Posterior vena cava (tissue), 2 donors: Measurements from ENCODE around the gene DLG2. TPM values are rescaled to one million over a fixed set of nuclear protein-coding genes. Genes with fewer than 3 reads are reported as not detected.

ENCODE experiments used
- DNase-seq: peaks from one replicate; pipeline ENCODE4 v3.0.0-alpha.2; 2020; ENCODE audit warnings: low spot score
- intact Hi-C, 2 donors: fragments of 100-400 bp; cut with DNase I; formaldehyde crosslinking; loops; one replicate each; pipeline versions ENCODE4 v1.14.1 to v1.14.2; 2022 to 2023
- total RNA-seq, 2 donors: library from RNA; stranded (reverse); fragmentation: NEBNext Ultra II Directional; extraction: Animal tissue kit (Norgen Biotek cat#: 25700); gene quantifications; one replicate each; pipeline ENCODE4 v1.2.1, GENCODE V29; 2021
- donor health status: DM: yes; HTN: yes; CAD: no.
- donor health status: DM: yes; HTN: yes; CAD: no.

Gene DLG2
- total RNA-seq, 2 donors from 2014 or later = 17.2 to 20.5 TPM

GRCh38 chr11:83540112-83540675, 2086.9 kb downstream of the DLG2 start:
- intact Hi-C loops = no loop called here

GRCh38 chr11:83538286-83538685, 2088.9 kb downstream of the DLG2 start:
- no peak for DNase-seq
- intact Hi-C loops = no loop called here

More at GRCh38 chr11:83540112-83540675, 2086.9 kb downstream of the DLG2 start:
- DNase-seq = no peak

GRCh38 chr11:83537131-83537610, 2090.0 kb downstream of the DLG2 start:
- DNase-seq = no peak
- intact Hi-C loops = no loop called here

- intact Hi-C loops = no loop called here
- DNase-seq = no peak
Measured at GRCh38 chr11:83533166-83533565, 2094.0 kb downstream of the DLG2 start.

GRCh38 chr11:83528877-83529276, 2098.3 kb downstream of the DLG2 start:
- no peak for DNase-seq
- intact Hi-C loops = no loop called here

GRCh38 chr11:83528225-83528624, 2098.9 kb downstream of the DLG2 start:
- intact Hi-C loops = no loop called here
- no peak for DNase-seq

DNA sequence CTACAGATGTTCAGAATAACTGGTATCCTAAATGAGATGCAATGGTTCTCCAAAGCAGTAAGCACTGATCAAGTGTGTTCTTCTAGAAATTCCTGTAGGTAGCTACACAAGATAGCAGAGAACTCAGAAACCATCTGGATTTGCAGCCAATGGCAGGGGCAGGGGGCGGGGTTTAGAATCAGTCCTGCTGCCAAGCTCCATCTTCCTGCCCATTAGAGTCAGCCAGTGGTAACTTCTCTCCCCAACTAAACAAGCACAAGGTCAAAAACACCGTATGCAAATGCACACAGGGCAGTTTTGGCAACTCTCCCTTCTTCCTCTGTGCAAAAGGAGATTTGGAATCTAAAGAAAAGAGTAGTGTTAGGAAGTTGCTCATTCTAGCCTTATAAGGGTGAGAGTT, 2103.5 kb downstream of the DLG2 start:
- DNase-seq = no peak
- intact Hi-C loops = no loop called here

- intact Hi-C loops = no loop called here
- no peak for DNase-seq
Measured at GRCh38 chr11:83522911-83523310, 2104.2 kb downstream of the DLG2 start.

DNA sequence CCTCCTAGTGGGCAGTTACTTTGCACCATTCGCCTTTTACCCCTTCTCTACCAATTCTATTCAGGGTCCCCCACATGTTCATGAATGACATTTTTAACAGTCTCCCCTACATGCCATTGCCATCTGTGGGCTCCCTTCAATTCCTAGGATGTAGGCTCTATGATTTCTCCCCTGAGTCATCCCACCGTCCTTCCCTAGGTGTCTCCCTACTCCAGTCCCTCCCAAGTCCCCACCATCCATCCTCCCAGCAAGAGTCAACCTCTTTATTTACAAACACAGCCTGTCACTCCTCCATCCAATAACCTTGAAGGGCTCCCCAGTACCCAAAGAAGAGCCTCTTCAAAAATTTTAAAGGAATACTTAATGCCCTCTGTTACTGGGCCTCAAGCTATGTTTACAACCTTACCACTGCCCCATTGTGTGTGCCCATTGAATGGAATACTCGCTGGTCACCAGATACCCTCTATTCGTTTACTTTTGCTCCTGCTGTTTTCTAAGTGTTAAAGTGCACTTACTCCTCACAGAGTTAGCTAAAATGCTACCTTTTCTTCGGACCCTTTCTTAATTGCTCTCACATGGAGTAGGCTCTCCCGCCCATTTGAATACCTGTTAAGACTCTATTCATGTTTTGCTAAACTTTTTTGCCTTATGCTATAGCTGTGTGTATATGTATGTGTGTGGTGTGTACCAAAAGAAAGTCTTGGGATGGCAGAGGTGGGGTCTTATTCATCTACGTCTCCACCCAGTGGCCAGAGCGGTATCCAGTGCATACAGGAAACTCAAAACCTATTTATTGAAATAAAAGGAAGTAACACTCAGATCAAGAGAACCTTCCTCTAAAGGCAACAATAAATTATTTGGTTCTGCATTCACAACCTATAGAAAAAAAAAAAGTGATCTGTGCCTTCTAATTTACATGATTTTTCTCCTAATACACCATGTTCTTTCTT, 2105.2 kb downstream of the DLG2 start:
- intact Hi-C loops = no loop called here
- DNase-seq = no peak

- no peak for DNase-seq
- intact Hi-C loops = no loop called here
Measured at GRCh38 chr11:83520849-83521248, 2106.3 kb downstream of the DLG2 start.

DNA sequence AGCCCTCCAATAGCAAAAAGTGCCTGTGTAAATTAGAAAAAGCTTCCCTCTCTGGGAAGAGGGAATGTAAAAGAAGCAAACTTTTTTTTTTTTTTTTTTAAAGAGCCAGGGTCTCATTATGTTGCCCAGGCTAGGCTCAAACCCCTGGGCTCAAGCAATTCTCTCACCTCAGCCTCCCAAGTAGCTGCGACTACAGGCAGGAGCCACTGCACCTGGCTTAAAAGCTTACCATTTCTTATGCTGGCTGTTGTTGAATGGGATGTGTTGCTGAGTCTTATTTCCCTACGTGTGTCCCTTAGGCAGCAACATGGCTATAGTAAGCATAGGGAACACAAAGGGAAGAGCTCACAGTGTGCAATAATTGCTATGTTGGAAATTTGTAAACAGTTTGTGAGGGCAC, 2115.5 kb downstream of the DLG2 start:
- intact Hi-C loops = no loop called here
- DNase-seq = no peak

DNA sequence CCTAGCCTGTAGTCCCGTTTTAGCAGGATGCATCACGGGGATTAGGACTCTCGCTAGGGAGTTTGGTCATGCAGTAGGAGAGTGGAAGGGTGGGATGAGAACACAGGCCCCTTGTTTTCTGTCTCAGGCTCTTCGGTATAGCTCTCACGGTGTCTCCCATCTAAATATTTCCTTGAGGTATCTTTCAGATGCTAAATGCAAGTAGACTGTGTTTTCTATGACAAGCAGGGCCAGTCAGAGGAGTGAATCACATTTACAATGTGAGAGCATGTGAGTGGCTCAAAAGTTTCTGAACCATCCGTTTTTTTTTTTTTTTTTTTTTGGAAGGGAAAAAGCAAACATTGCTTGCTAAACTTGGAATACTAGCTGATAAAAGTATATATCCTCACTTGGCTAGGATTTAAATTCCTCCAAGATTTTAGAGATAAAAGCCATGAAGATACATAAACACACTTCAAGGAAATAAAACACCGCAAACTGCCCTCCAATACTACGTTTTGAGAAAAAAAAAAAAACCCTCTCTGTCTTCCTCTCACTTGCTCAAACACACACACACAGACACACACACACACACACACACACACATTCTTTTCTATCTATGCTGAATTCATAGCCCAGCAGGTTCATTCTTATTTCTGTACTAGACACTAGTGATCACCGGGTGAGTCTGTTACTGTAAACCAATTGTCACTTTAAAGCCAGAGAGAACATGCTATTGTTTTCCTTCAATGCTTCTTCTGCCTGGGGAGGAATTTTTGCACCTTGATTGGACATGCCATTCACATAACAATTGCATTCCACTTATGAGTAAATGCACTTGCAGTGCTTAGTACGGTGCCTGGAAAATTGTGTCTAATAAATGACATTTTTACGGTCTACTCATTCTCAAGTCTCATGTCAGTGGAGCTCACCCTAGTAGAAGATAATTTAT, 2116.3 kb downstream of the DLG2 start:
- DNase-seq = no peak

DNA sequence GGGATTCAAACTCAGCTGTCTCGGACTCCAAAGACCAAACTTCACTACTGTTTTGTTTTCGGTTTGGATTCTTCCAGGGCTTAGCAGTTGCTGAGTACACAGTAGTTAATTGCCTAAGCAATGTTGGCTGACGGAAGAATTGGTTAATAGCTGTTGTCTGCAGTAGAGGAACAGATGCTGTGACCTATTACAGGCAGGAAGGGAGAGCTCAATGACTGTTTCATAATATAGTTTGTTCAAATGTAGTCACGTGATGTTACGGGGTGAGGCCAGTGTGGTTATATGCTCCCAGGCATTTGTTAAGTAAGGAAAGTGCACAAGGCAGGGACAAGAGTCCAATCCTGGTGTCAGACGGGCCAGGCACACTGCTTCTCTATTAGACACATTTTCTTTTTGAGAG, 2118.3 kb downstream of the DLG2 start:
- intact Hi-C loops = no loop called here
- no peak for DNase-seq

More for the DNA sequence above, 2116.3 kb downstream of the DLG2 start:
- intact Hi-C loops = no loop called here

GRCh38 chr11:83502041-83502440, 2125.1 kb downstream of the DLG2 start:
- intact Hi-C loops = no loop called here
- no peak for DNase-seq

GRCh38 chr11:83493917-83494316, 2133.2 kb downstream of the DLG2 start:
- intact Hi-C loops = no loop called here
- no peak for DNase-seq

DNA sequence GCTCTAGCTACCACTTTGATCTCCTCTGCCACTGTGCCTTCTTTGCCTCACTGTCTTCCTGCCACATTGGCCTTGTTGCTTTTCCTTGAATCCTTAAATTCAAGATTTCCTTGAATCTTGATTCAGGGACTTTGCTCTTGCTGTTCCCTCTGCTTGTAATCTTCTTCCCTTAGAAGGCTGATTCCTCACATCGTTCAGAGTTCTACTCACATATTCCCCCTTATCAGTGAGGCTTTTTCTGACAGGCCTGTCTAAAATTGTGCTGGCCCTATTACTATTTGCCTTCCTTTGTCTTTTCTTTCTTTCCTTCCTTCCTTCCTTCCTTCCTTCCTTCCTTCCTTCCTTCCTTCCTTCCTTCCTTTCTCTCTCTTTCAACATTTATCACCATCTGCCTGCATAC, 2134.1 kb downstream of the DLG2 start:
- DNase-seq = no peak
- intact Hi-C loops = no loop called here

DNA sequence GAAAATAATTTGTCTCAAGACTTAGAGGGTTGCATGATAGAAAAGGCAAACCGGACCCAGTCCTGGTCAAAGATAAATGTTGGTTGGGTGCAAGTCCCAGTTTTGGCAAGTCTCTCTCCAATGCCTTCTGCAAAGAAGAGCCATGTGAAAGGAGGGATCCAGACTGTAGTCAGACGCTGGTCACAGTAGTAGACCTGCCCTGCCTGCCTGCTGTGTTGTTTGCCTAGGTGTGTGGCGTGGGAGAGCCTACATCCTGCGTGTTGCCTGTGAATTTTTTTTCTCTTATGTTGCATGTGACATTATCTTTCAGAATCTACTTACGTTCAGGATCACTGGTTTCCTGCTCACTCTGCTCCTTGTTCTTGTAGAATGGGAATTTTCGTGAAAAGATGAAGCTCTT, 2143.3 kb downstream of the DLG2 start:
- intact Hi-C loops = no loop called here
- DNase-seq = no peak

DNA sequence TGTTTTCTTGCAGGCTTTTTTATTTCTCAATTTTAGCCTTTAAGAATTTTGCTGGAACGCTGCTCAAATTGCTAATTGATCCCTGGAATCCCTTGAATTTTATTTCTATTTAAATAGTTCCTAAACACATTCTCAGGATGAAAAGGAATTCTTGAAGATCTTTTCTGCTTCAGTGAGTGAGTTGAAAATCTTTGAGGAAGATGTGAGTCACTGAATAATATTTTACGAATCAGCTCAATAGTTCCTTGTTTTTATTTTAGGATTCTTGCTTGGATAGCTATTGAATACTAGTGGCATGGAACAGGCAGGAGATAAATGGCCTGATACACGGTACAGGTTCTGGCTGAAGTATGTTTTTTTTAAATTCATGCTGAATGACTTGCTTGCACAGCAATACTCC, 2146.3 kb downstream of the DLG2 start:
- no peak for DNase-seq
- intact Hi-C loops = no loop called here

DNA sequence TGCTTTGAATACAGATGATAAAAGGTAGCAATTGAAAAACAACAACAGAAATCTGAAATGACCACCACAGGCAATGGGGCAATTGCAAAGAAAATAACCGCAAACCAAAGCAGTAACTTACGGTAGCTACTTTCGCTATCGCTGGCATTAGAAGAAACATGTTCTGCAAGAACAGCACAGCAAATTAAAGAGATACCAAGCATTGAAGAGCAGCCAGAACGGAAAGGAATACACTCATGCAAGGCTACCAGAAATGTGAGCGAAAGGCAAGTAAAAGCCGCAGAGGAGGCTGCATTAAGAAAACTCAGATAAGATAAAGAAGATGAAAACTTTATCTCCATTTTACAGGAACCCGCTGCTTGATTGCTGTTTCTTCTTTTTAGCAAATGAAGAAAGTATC, 2146.9 kb downstream of the DLG2 start:
- intact Hi-C loops = no loop called here
- no peak for DNase-seq

- intact Hi-C loops = no loop called here
- DNase-seq = no peak
Measured at GRCh38 chr11:83477772-83478171, 2149.4 kb downstream of the DLG2 start.
